GM20431 (cell line): ENCODE data around the gene MED13L.
"Not testable (repeated sequence)": the region's sequence is repeated elsewhere in the genome, so short reads cannot be mapped to it uniquely, and the experiment has no call there.

Experiments used
- in situ Hi-C: fragments of 300-500 bp; cut with MseI, MboI; formaldehyde crosslinking; loops from one replicate; pipeline ENCODE4 v1.15.0; 2020; ENCODE audit warnings: low sequenced_read_pairs; ENCODE audit not compliant: unreplicated experiment

Gene MED13L

GRCh38 chr12:116043659-116044535, 233.6 kb downstream of the MED13L start:
- in situ Hi-C loops = no loop called here

GRCh38 chr12:116040402-116040801, 237.1 kb downstream of the MED13L start:
- in situ Hi-C loops = no loop called here

GRCh38 chr12:116039081-116039480, 238.4 kb downstream of the MED13L start:
- in situ Hi-C loops = no loop called here

- in situ Hi-C loops = no loop called here
Measured at GRCh38 chr12:116037941-116038837, 239.3 kb downstream of the MED13L start.

- in situ Hi-C loops = no loop called here
Measured at GRCh38 chr12:116033765-116034164, 243.7 kb downstream of the MED13L start.

GRCh38 chr12:116031624-116032023, 245.9 kb downstream of the MED13L start:
- in situ Hi-C loops = not testable (repeated sequence)

- in situ Hi-C loops = no loop called here
Measured at GRCh38 chr12:116028619-116029018, 248.9 kb downstream of the MED13L start.

- in situ Hi-C loops = no loop called here
Measured at GRCh38 chr12:116027551-116027821, 250.0 kb downstream of the MED13L start.

GRCh38 chr12:116026768-116027550, 250.5 kb downstream of the MED13L start:
- in situ Hi-C loops = no loop called here

- in situ Hi-C loops = no loop called here
Measured at GRCh38 chr12:116026346-116026745, 251.1 kb downstream of the MED13L start.

GRCh38 chr12:116024769-116025168, 252.7 kb downstream of the MED13L start:
- in situ Hi-C loops = loop anchor here (25.0 kb wide), 1 partner anchor 213 kb away; no protein-coding TSS in a partner anchor

- in situ Hi-C loops = loop anchor here (25.0 kb wide), 1 partner anchor 218 kb away; no protein-coding TSS in a partner anchor
Measured at GRCh38 chr12:116019415-116019814, 258.1 kb downstream of the MED13L start.

GRCh38 chr12:116018282-116018681, 259.2 kb downstream of the MED13L start:
- in situ Hi-C loops = loop anchor here (25.0 kb wide), 1 partner anchor 219 kb away; no protein-coding TSS in a partner anchor

- in situ Hi-C loops = loop anchor here (25.0 kb wide), 1 partner anchor 222 kb away; no protein-coding TSS in a partner anchor
Measured at GRCh38 chr12:116015525-116015924, 262.0 kb downstream of the MED13L start.

- in situ Hi-C loops = loop anchor here (25.0 kb wide), 1 partner anchor 225 kb away; no protein-coding TSS in a partner anchor
Measured at GRCh38 chr12:116012757-116013156, 264.7 kb downstream of the MED13L start.

GRCh38 chr12:116011217-116011616, 266.3 kb downstream of the MED13L start:
- in situ Hi-C loops = loop anchor here (25.0 kb wide), 1 partner anchor 226 kb away; no protein-coding TSS in a partner anchor

- in situ Hi-C loops = loop anchor here (25.0 kb wide), 1 partner anchor 227 kb away; no protein-coding TSS in a partner anchor
Measured at GRCh38 chr12:116010467-116010866, 267.0 kb downstream of the MED13L start.

GRCh38 chr12:116009805-116010204, 267.7 kb downstream of the MED13L start:
- in situ Hi-C loops = loop anchor here (25.0 kb wide), 1 partner anchor 227 kb away; no protein-coding TSS in a partner anchor

GRCh38 chr12:116006141-116006540, 271.4 kb downstream of the MED13L start:
- in situ Hi-C loops = loop anchor here (25.0 kb wide), 1 partner anchor 231 kb away; no protein-coding TSS in a partner anchor
